Thyroid gland (tissue), 4 donors: ENCODE results near the gene RELCH.

Source experiments
- POLR2A ChIP-seq, 2 donors: fragments of 450-650 bp; IDR thresholded peaks; one replicate each; pipeline ENCODE4 v1.6.1; 2017; ENCODE audit warnings: antibody characterized with exemption in 2 of 2, mild to moderate bottlenecking in 2 of 2, moderate library complexity in 1 of 2
- TF ChIP-seq, protein P1 (sequence below), 6 experiments: fragments of 200-600 bp in 3 of 6; fragments of 450-650 bp in 3 of 6; sonication (generic) in 3 of 6; IDR thresholded peaks; one replicate each; pipeline ENCODE4 v1.5.1; 2016 to 2019; ENCODE audit warnings: antibody characterized with exemption in 6 of 6, mild to moderate bottlenecking in 2 of 6, inconsistent platforms in 1 of 6, moderate library complexity in 1 of 6

DNA sequence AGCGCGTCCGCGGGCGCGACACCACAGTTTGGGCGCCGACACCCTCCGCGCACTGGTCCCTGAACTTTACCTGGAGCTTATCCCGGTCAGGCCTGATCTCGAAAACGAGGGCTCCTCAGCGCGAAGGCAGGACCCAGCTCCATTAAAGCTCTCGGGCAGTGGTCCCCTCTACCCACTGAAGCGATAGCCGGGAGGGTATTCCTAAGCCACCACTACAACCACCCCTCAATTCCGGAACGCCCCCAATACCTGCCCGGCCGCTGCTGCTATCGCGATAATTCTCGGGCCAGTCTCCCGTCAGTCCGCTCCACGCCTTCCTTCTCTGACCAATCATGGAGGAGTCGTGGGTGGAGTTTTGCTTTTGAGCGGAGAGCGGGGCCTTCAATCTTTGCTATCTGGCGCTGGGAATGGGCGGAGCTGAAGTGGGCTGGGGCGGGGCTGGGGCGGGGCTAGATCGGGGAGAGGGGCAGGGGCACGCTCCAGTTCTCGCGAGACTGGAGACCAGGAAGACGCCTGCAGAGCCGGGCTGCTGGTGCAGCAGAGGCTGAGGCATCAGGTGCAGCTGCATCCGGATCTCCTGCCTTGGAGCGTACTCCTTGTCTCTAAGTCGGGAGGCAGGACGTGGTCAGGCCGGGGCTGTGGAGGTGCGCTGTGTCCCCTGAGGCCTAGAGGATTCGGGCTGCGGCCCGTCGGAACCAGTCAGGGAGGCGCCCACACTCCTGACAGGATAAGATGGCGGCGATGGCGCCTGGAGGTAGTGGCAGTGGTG, at the start of gene RELCH, which contains the start of gene PIGN:
- TF ChIP-seq POLR2A (IDR thresholded peaks at IDR 0.05) = peak in 1 of 2 donors; percentile 80
- TF ChIP-seq, protein P1, sequence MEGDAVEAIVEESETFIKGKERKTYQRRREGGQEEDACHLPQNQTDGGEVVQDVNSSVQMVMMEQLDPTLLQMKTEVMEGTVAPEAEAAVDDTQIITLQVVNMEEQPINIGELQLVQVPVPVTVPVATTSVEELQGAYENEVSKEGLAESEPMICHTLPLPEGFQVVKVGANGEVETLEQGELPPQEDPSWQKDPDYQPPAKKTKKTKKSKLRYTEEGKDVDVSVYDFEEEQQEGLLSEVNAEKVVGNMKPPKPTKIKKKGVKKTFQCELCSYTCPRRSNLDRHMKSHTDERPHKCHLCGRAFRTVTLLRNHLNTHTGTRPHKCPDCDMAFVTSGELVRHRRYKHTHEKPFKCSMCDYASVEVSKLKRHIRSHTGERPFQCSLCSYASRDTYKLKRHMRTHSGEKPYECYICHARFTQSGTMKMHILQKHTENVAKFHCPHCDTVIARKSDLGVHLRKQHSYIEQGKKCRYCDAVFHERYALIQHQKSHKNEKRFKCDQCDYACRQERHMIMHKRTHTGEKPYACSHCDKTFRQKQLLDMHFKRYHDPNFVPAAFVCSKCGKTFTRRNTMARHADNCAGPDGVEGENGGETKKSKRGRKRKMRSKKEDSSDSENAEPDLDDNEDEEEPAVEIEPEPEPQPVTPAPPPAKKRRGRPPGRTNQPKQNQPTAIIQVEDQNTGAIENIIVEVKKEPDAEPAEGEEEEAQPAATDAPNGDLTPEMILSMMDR (IDR thresholded peaks at IDR 0.05) = no peak
